HG03095 (cell line): ENCODE measurements around the gene DNTT.

Experiments used
- ATAC-seq: cut with Tn5 transposase; IDR thresholded peaks from one replicate; pipeline ENCODE4 v1.9.1; 2021; ENCODE audit warnings: moderate library complexity; ENCODE audit not compliant: unreplicated experiment

Gene DNTT

DNA sequence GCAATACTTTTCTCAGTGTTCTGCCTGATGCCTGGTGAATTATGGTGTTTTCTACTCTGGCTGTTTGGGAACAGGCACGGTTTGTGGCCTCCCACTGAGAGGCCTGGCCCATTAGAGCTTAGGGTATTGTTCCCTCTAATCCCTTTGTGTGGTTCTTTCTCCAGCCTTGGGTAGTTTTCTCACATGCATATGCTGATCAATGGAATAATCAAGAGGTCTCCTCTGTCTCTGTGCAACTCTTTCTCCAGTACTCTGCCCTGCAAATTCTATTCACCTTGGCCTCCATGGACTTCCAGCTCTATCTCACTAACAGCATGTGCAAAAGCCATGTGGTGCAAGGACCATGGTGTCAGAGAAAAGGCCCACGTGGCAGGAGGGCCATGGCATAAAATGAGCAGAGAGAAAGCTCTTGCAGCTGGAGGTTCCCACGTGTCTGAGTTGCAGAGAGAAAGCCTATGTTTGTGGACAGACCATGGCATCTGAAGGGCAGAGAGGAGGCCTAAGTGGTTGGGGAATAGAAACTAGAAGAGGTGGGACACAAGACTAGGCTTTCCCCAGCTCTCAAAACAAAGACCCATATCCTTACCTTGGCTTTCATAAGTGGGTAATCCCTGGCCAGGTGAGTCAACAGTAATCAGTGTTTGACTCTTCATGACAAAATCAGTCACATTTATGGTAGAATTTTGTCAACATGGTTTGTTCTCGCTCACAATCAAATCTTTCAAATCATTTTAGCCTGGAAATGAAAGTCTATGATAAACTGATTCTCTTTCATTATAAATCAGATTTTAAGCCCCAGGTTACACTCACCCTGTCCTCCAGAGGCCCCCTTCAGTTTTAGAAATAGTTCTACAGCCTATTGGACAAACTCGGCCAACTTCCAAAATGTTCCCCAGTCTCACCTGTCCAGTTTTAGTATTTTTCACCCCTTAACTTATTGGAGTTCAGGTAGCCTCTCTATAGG lies 37.3 kb downstream of the DNTT start:
- no peak for ATAC-seq

DNA sequence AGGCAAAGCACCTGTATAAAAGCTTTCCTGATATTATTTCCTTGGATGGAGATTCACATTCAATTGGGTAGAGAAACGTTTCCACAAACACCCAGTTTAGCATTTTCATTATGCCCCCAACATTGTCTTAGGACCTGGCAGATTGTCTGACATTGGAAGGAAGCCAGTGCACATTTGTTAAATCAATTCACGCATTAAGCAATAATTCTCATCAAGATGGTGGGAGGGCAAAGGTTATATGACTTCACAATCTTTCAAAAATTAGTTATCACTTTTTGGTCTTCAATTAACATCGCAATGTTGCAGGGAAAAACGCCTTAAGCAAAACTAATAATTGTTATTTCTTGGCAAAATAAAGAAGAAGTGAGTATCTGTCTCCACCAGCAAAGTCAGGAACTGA lies 38.2 kb downstream of the DNTT start:
- no peak for ATAC-seq

DNA sequence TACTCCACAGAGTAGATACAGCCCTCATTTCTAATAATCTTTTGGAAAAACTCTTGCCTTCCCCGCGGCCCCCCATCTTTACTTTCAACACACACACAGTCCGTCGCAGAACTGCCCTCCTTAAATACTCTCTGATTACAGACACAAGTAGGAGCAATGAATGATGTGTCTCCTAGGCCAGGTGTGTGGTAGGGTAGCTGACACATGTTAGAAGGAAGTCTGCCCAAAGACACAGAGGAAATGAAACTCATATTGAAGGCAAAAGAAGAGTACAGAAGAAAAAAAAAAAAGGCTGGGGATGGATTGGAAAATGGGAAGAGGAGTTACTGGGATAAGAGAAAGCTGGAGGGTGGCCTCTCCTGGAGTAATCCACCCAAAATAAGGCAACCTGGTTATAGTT lies 39.9 kb downstream of the DNTT start:
- ATAC-seq = no peak

DNA sequence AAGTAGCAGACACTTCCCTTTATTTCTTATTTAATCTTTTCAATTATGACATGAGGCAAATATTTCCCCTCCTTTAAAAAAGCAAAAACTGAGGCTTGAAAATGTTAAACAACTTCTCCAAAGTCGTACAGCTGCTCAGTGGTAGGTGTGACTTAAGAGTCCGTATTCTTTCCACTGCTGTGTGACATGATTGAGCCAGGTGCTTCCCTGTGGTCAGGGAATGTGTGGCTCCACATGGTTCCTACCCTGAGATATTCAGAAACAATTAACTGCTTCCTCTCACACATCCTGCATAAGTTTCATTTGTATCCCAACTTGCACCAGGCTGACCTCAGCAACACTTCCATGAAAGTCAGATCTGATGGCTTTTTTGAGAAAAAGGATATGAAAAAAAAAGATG lies 41.0 kb downstream of the DNTT start:
- ATAC-seq = no peak

DNA sequence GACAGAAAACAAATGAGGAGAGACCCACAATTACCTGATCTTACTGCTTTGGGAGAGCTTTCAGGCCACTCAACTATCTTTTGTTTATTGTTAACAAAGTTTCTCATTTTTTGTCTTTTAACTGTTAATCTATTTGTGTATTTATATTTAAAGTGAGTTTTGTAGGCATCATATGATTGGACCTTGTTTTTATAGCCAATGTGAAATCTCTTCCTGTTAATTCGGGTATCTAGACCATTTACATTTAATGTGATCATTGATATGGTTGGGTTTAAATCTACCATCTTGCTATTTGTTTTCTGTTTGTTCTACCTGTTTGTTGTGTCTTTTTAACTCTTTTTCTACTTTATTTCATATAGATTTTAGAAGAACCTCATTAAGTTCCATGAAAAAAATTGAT lies 42.1 kb downstream of the DNTT start:
- ATAC-seq = no peak

DNA sequence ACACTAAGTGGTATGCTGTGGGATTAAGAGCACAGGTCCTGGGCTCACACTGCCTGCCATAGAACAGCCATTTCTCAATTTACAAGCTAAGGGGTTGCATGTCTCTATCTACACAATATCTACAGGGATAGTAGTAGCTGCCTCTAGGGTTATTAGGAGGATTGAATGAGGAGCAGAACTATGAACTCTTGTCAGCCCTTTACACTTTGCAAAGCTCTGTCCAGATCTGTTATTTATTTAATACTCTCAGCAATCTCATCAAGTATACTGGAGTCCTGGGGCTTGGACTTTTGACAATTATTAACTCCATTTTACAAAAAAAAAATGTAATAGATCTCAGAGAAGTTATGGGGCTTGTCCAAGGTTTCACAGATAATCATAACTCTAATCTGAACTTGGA lies 47.8 kb downstream of the DNTT start:
- ATAC-seq = no peak

DNA sequence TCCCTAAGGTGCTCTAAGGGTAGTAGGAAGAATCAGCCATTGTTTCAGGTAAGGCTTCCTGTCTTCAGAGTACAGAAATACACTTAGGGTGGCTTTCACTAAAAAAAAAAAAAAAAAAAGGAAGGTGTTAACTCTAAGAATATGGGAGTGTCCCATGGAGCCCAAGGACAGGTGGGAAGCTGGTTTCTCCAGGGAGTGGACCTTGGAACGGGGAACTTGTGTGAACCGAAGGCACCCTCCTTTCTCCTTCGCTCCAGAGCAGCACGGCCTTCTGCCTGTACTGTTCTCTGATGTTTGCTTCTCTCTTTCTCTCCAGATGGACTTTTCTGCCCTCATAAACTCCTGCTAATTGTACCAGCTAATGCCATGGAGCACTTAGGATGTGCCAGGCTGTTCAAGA lies 48.3 kb downstream of the DNTT start:
- no peak for ATAC-seq

DNA sequence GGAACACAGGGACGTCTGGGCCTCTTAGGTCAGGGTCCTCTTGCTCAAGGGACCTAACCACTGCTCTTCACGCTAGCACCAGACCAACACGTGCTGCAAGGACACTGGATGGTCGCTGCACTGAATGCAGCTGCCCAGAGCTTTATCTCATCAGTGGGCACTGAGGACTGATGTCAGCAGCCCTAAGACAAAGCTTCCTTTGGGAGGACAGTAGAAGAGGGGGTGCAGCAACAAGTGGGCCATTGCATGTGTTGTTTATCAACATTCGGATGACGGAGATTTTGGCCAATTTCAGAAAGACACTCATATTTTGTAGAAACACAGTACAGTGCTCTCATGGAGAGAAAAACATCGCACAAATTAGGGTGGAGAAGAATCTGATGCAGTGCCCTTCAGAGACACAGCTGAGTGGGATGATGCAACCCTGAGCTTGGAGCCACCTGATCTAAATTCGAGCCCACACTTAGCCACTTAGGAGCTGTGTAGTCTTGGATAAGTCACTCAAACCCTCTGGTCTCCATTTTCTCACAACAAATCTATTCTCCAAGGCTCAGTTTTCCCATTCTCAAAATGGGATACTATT lies 52.9 kb downstream of the DNTT start:
- no peak for ATAC-seq

DNA sequence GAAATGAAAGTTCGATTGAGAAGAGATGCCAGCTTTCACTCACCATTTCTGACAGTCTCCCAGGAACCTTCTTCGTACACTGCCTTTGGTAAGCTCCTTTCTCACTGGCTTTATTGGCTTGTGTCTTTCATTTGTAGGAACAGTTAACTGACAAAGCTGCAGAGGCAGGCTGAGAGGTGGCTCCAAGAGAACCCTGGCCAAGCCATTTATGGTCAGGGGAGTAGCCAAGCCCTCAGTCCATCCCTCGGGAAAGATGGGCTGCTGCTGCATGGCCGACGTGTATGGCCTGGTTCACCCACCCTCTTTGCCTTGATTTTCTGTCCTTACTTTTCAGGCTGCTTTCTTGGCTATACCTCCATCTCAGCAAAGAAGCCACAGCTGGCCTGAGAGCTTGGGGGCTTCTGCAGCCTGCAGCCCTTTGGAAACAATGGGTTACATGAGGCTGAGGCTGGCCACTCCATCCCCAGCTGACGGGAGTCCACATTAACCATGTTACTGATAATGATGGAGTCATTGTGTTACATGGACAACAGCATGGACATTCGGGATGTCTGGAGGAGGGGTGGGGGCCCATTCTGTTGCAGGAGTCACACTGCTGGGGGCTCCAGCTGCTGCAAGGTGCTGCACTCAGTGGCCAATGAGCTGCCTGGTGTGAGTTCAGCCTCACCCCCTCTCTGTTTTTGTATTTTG lies 54.8 kb downstream of the DNTT start, which contains the start of gene OPALIN:
Gene OPALIN (minus strand): TSS at position 152 of the 690 bp plus-strand sequence. CDS start 106 bp downstream, at position 46.
- ATAC-seq = no peak

DNA sequence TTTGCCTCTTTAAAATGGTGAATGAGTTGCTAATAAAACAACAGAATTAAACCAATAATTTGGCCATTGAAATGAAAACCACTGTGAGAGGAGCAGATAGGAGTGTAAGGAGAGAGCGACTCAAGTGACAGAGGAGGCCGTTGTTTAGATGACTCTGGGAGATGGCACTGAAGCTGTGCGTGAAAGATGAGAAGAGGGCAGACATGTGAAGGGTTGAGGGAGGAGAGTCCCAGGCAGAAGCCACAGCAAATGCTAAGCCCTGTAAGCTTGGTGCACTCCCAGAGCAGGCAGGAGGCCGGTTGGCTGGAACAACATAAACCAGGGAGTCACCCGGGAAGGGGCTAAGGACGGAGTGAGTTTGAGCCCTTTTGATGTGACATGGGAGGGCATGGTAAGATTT lies 55.4 kb downstream of the DNTT start:
- ATAC-seq = no peak

DNA sequence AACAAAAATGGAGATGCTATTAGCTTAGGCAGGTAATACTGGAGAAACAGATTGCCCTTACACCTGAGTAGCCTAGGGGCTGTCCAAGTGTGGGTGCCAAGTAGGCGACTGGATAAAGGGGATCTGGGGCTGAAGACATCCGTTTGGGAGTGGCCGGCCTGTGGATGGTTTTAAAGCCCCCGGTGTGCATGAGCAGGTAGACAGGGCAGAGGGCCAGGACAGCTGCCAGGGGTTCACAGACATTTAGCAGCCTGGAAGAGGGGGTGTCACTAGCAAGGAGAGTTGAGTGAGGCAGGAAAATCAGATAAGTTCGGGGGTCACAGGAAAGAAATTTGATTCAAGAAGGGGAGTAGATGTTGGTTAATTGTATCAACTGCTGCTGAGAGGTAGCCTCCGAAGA lies 56.1 kb downstream of the DNTT start:
- no peak for ATAC-seq

DNA sequence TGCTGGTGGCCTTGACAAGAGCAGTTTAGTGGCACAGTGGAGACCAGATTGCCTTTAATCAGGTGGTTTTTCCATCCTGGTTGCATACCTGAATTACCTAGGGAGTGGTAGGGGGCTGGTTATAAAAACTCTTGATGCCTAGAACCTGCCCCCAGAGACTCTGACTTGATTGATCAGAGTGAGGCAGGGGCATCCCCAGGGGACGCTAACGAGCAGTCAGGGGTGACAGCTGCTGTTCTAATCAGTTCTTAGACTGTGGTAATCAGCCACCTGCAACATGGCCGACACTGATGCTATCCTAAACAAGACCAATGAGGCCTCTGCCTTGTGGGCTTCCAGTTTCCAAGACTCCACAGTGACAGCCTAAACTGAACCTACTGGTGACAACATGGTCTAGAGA lies 56.5 kb downstream of the DNTT start:
- no peak for ATAC-seq

DNA sequence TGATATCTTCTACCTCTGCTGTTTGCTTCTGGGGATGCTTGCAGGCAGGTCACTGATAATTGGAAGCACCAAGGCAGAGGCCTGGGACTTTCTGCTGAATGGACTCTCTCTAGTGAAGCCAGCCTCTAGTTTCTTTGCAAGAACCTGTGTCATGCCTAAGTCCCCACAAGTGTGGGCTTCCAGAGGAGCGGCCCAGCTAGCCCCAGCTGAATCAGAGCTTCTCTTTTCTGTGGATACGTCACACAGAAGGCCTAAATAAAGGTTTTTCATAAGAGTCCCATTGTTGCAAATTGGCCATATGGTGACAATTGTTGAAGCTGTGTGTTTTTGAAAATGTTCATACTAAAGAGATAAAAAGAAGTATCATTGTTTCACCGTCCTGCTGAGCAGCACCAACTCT lies 61.3 kb downstream of the DNTT start:
- ATAC-seq = no peak

DNA sequence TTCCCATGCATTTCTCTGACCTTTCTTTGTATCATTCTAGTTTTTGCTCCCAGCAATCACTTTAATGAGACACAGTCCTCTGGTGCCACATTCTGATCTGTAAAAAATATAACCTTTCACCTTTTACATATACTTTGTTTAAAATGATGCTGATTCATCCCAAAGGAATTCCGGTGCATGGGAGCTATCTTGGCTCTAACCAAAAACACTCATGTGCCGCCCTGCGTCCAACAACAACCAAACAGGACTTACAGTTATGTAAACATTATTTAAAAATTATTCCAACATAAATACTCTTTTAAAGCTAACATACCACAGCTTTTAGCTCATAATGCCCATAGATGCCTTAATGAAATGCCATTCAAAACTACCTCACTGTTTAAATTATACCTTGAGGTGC lies 62.3 kb downstream of the DNTT start:
- no peak for ATAC-seq

DNA sequence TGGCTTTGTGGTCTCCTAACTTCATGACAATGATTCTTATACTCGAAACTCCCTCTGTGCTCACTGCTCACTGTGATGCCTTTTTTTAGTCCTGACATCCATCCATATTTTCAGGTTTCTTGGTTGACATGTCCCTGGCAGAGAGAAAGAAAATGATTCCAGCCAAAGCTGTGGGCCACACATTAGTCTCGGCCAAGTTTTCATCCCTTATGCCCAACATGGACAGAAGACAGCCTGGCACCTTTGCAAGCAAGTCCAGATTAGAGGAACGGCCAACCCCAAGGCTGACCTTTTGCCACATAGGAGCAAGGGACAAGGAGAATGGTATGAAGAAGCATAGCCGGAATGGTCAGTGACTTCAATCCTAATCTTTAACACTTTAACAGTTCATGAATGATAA lies 63.2 kb downstream of the DNTT start:
- ATAC-seq = no peak

DNA sequence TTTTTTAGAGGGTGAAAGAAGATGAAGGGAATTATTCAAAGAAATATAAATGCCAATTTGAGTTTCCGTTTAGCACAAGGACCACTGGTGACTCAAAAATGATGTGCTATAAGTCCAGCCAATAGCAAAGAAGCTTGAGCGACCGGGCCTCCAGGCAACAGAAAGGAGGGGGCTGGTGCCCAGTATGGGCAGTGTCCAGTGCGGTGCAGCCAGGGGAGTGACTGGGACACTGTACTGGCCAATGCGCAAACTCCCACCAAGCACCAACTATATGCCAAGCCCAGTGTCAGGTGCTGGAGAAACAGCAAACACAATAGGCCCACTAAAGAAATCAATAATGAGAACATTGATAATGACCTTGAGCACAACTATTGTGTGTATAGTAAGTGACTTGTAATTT lies 64.7 kb downstream of the DNTT start:
- no peak for ATAC-seq

DNA sequence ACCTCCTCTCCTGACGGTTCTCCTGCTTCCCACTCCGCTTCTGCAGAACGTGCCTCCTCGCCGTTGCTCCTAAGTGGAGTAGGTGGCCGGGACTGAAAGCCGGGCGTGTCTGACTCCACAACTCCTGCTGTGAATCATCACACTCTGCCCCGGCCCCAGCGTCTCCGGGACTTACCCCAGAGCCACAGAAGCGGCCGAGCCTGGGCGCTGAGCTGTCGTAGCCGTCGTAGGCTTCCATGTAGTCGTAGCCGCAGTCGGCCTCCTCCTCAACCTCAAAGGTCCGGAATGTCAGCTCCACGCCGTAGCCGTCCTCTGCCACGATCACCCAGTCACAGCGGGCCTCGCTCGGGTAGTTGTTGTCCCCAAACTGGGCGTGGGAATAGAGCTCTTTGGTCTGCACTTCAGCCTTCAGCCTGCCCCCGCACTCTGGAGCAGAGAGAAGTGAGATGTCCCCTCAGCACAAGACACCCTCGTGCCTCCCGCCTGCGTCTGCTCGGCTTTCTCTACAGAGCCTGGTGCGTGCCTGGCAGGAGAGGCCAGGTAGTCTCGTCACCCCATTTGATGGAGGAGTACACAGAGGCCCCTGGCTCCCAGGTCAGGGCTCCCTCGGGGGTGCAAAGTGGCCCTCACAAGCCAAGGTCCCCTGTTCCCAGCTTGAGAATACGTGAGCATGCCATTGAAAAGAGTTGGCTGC lies 65.8 kb downstream of the DNTT start:
- no peak for ATAC-seq

DNA sequence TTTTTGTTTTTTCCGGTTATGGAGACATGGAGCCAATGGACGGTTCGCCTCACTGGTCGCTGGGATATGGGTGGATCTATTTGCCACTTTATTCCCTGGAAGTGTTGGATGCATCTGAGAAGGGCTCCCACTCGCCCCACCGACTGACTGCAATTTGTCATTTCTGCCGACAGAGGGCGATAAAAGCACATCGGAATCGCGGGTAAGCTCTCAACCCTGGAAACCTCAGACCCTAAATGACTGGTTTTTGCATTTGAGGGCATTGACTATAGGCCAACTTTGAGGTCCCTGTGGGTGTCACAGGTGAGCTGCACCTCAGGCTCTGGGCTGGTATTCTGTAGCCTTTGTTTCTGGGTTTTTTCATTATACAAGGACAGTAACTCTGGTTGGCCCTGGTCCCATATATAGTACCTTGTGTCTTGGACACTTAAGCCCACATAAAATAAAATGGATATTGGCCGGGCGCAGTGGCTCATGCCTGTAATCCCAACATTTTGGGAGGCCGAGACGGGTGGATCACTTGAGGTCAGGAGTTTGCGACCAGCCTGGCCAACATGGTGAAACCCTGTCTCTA lies 66.4 kb downstream of the DNTT start:
- ATAC-seq = no peak

DNA sequence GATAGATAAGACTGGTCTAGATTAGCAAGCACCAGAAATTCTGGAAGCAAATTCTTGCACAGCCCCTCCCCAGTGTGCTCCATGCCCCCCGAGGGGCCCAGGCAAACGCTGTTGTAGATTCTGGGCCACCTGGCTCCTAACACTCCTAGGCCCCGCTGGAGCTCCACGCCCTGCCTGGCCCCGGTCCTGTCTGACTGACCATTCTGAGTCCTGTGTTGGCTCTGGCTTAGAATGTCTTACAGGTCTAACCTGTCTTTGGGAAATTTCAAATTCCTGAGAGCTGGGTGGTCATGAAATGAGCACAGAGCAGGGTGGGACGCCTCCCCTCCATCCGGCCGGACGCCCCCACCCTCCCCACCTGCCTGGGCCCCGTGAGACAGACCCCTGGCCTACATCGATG lies 67.1 kb downstream of the DNTT start:
- no peak for ATAC-seq

DNA sequence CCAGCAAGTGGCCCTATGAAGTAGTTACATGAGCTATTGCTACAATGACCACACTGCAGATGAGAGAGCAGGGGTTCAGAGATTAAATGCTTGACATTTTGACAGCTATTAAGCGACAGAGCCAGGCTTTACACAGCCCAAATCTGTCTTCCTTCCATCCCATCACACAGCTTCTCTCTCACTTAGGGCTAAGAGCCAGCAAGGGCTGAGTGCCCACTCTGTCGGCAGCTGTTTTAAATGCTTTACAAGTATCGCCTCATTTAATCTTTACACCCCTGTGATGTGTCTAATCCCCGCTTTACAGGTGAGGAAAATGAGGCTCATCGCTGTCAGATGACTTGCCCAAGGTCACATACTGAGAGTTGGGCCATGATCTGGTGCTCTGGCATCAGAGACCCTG lies 69.8 kb downstream of the DNTT start:
- ATAC-seq = no peak

DNA sequence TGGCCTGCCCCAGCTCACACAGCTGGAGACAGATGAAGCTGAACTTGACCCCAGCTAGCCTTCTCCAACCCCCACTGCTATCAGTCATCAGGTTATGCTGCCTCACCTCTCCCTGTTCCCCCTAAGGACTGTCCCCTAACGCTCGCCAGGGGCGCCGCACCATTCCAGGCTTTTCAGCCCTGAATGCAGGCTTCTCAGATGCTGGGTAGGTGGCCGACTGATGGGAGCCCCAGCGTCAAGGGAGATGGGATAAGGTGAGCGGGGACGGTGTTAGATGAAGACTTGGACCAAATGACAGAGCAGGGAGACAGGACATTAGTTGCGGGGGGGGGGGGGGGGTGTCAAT lies 70.4 kb downstream of the DNTT start:
- ATAC-seq = no peak
